OCI-LY3 (cell line): ENCODE data around the gene TRIM69.
"Not testable (repeated sequence)": the region's sequence is repeated elsewhere in the genome, so short reads cannot be mapped to it uniquely, and the experiment has no call there.

ENCODE experiments used
- EZH2phosphoT487 ChIP-seq: fragments of 200-600 bp; shearing (Covaris generic); IDR thresholded peaks from 2 replicates; pipeline ENCODE4 v1.6.1; 2018; ENCODE audit warnings: antibody characterized with exemption, mixed run types, low read depth
- TF ChIP-seq, protein P1 (sequence below): fragments of 200-600, 300-600 bp; sonication (generic); IDR thresholded peaks from 2 replicates; pipeline ENCODE4 v1.5.1; 2014; ENCODE audit warnings: antibody characterized with exemption, low read length, low read depth

GRCh38 chr15:44770715-44771114 lies 34.4 kb downstream of the TRIM69 start:
- TF ChIP-seq, protein P1, sequence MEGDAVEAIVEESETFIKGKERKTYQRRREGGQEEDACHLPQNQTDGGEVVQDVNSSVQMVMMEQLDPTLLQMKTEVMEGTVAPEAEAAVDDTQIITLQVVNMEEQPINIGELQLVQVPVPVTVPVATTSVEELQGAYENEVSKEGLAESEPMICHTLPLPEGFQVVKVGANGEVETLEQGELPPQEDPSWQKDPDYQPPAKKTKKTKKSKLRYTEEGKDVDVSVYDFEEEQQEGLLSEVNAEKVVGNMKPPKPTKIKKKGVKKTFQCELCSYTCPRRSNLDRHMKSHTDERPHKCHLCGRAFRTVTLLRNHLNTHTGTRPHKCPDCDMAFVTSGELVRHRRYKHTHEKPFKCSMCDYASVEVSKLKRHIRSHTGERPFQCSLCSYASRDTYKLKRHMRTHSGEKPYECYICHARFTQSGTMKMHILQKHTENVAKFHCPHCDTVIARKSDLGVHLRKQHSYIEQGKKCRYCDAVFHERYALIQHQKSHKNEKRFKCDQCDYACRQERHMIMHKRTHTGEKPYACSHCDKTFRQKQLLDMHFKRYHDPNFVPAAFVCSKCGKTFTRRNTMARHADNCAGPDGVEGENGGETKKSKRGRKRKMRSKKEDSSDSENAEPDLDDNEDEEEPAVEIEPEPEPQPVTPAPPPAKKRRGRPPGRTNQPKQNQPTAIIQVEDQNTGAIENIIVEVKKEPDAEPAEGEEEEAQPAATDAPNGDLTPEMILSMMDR = not testable (repeated sequence)
- not testable (repeated sequence) for TF ChIP-seq EZH2phosphoT487
